A549 (cell line): Measurements from ENCODE around the gene SMARCD1. TPM values are rescaled to one million over a fixed set of nuclear protein-coding genes. Genes with fewer than 3 reads are reported as not detected.

Source experiments
- ATAC-seq, 2 experiments: fragments of 200-7000 bp in 1 of 2; fragments of >200 bp in 1 of 2; cut with Nextera tagmentation in 1 of 2; cut with Tn5 transposase in 1 of 2; 3 replicates each; pipeline versions ENCODE4 v1.8.0 to v1.9.1; 2018 to 2020; ENCODE audit warnings: mild to moderate bottlenecking in 1 of 2, moderate library complexity in 1 of 2
- CTCF ChIA-PET: fragments of 300-600 bp; sonication (Branson Sonifier 250); formaldehyde crosslinking; extraction: SDS; loops from one replicate; lab custom pipeline; 2021; ENCODE audit warnings: antibody characterized with exemption, inconsistent platforms; lab: Yijun Ruan, JAX
- POLR2A ChIA-PET: fragments of 350-600 bp; formaldehyde crosslinking; extraction: SDS; loops from one replicate; lab custom pipeline; 2021; ENCODE audit warnings: antibody characterized with exemption, inconsistent platforms; lab: Yijun Ruan, JAX
- DNase-seq, 2 experiments: peaks; one replicate each; pipeline versions ENCODE4 v3.0.0 to v3.0.0-alpha.2; 2011 to 2016; ENCODE audit warnings: low read depth in 1 of 2, low spot score in 1 of 2
- FAIRE-seq: peaks from 2 replicates; lab custom pipeline; 2011; peaks lifted over from hg19 to GRCh38; lab: Jason Lieb, UNC
- H3K27ac ChIP-seq, 2 experiments: fragments of >200 bp; sonication (Bioruptor Twin); formaldehyde crosslinking; 3 replicates each; pipeline ENCODE4 v1.5.1; 2016 to 2017
- H3K4me1 ChIP-seq: fragments of >200 bp; sonication (Bioruptor Twin); formaldehyde crosslinking; 3 replicates; pipeline ENCODE4 v1.6.1; 2016
- H3K4me2 ChIP-seq: fragments of >200 bp; sonication (Bioruptor Twin); formaldehyde crosslinking; 3 replicates; pipeline ENCODE4 v1.6.1; 2016
- H3K4me3 ChIP-seq: fragments of >200 bp; sonication (Bioruptor Twin); formaldehyde crosslinking; 3 replicates; pipeline ENCODE4 v1.5.1; 2016
- H3K9me3 ChIP-seq: fragments of >200 bp; sonication (Bioruptor Twin); formaldehyde crosslinking; 3 replicates; pipeline ENCODE4 v1.6.1; 2016
- ATOH8 ChIP-seq: fragments of 250-450 bp; sonication (Bioruptor Pico); IDR thresholded peaks from 2 replicates; pipeline ENCODE4 v1.5.0; 2020; ENCODE audit warnings: low read depth, mild to moderate bottlenecking, moderate library complexity
- BCL3 ChIP-seq: fragments of >200 bp; sonication (Bioruptor Twin); formaldehyde crosslinking; IDR thresholded peaks from 3 replicates; pipeline ENCODE4 v1.6.1; 2016
- CHD2 ChIP-seq: fragments of 150-350 bp; IDR thresholded peaks from 2 replicates; pipeline ENCODE4 v1.6.1; 2014; ENCODE audit warnings: low read length; ENCODE audit not compliant: partially characterized antibody
- E2F6 ChIP-seq: IDR thresholded peaks from 2 replicates; pipeline ENCODE4 v1.6.1; 2012; ENCODE audit warnings: low read depth, borderline replicate concordance
- EP300 ChIP-seq, 2 experiments: fragments of >200 bp; sonication (Bioruptor Twin); formaldehyde crosslinking; IDR thresholded peaks; 2 replicates in 1 of 2; 3 replicates in 1 of 2; pipeline ENCODE4 v1.6.1; 2016 to 2017
- FOSB ChIP-seq: fragments of 250-450 bp; sonication (Bioruptor Pico); IDR thresholded peaks from 2 replicates; pipeline ENCODE4 v1.5.0; 2020; ENCODE audit warnings: mild to moderate bottlenecking, moderate library complexity
- FOSL2 ChIP-seq, 2 experiments: fragments of 450-650 bp in 1 of 2; fragments of >200 bp in 1 of 2; sonication (Bioruptor Twin) in 1 of 2; formaldehyde crosslinking; IDR thresholded peaks; 2 replicates each; pipeline versions ENCODE4 v1.5.0 to v1.6.1; 2016 to 2020; ENCODE audit warnings: mild to moderate bottlenecking in 1 of 2, moderate library complexity in 1 of 2
- FOXS1 ChIP-seq: fragments of 250-450 bp; sonication (Bioruptor Pico); IDR thresholded peaks from 2 replicates; pipeline ENCODE4 v1.5.0; 2020; ENCODE audit warnings: mild to moderate bottlenecking, moderate library complexity
- GATA3 ChIP-seq: IDR thresholded peaks from 2 replicates; pipeline ENCODE4 v1.6.1; 2012; ENCODE audit warnings: borderline replicate concordance
- HDAC2 ChIP-seq: fragments of 200-600 bp; sonication (generic); IDR thresholded peaks from 2 replicates; pipeline ENCODE4 v1.6.1; 2016
- HES2 ChIP-seq: fragments of >200 bp; sonication (Bioruptor Twin); formaldehyde crosslinking; IDR thresholded peaks from 2 replicates; pipeline ENCODE4 v1.6.1; 2016
- JUNB ChIP-seq: fragments of >200 bp; sonication (Bioruptor Twin); formaldehyde crosslinking; IDR thresholded peaks from 2 replicates; pipeline ENCODE4 v1.6.1; 2016
- MAFK ChIP-seq: fragments of 450-650 bp; IDR thresholded peaks from 2 replicates; pipeline ENCODE4 v1.6.1; 2014; ENCODE audit not compliant: partially characterized antibody
- MAX ChIP-seq: IDR thresholded peaks from 2 replicates; pipeline ENCODE4 v1.6.1; 2012
- PBX3 ChIP-seq: IDR thresholded peaks from 2 replicates; pipeline ENCODE4 v1.6.1; 2012
- POLR2A ChIP-seq: IDR thresholded peaks from 2 replicates; pipeline ENCODE4 v1.6.1; 2012; ENCODE audit warnings: mild to moderate bottlenecking, low read length
- POLR2AphosphoS2 ChIP-seq: conservative IDR thresholded peaks from 2 replicates; pipeline ENCODE4 v1.6.1; 2012; ENCODE audit warnings: low read length, improper control_type of control experiment, inconsistent platforms
- RAD21 ChIP-seq, 2 experiments: fragments of >200 bp in 1 of 2; sonication (Bioruptor Twin) in 1 of 2; formaldehyde crosslinking in 1 of 2; IDR thresholded peaks in 1 of 2; conservative IDR thresholded peaks in 1 of 2; 2 replicates in 1 of 2; 3 replicates in 1 of 2; pipeline ENCODE4 v1.6.1; 2012 to 2018; ENCODE audit warnings: inconsistent platforms in 1 of 2
- RCOR1 ChIP-seq: fragments of 150-350 bp; IDR thresholded peaks from 2 replicates; pipeline ENCODE4 v1.6.1; 2014; ENCODE audit warnings: antibody characterized with exemption, low read length, low read depth
- REST ChIP-seq: fragments of 200-600 bp; sonication (generic); IDR thresholded peaks from 2 replicates; pipeline ENCODE4 v1.6.1; 2016; ENCODE audit warnings: antibody characterized with exemption, mild to moderate bottlenecking, moderate library complexity
- SMC3 ChIP-seq: fragments of >200 bp; sonication (Bioruptor Twin); formaldehyde crosslinking; IDR thresholded peaks from 3 replicates; pipeline ENCODE4 v1.6.1; 2018; ENCODE audit warnings: inconsistent platforms
- TFCP2L1 ChIP-seq: fragments of 250-450 bp; sonication (Bioruptor Pico); IDR thresholded peaks from 2 replicates; pipeline ENCODE4 v1.5.0; 2021; ENCODE audit warnings: mild to moderate bottlenecking
- TP53 ChIP-seq: fragments of 250-450 bp; sonication (Bioruptor Pico); IDR thresholded peaks from 2 replicates; pipeline ENCODE4 v1.5.0; 2021; ENCODE audit warnings: mild to moderate bottlenecking, moderate library complexity
- ZC3H11A ChIP-seq: fragments of 450-650 bp; IDR thresholded peaks from 2 replicates; pipeline ENCODE4 v1.6.1; 2014; ENCODE audit warnings: antibody characterized with exemption, mild to moderate bottlenecking
- ZNF302 ChIP-seq: fragments of 250-450 bp; sonication (Bioruptor Pico); IDR thresholded peaks from 2 replicates; pipeline ENCODE4 v1.9.0; 2021; ENCODE audit warnings: inconsistent platforms, mild to moderate bottlenecking, moderate library complexity
- WGBS: methylation state at CpG from one replicate; pipeline ENCODE4 v1.1.6; 2017; ENCODE audit errors: missing lambda C conversion rate; 5-methylcytosine and 5-hydroxymethylcytosine counted together
- polyA plus RNA-seq, 4 experiments: library from polyadenylated mRNA; depleted of rRNA in 3 of 4; stranded (reverse); fragments of >200 nt; fragmentation: RNase III in 1 of 4; extraction: RNeasy Plus Mini Kit Qiagen cat#74134 plus additional on column Dnase treatment in 1 of 4; gene quantifications; 2 replicates in 3 of 4; 3 replicates in 1 of 4; pipeline ENCODE4 v1.2.3, GENCODE V29; 2011 to 2017

The SMARCD1 gene
- polyA plus RNA-seq, 2 of the 4 experiments (the other 2 are of a cell fraction): 62.5 to 80.7 TPM

- TF ChIP-seq PBX3: no peak
- no peak for TF ChIP-seq ZNF302 (CRISPR knock-in tag)
- TF ChIP-seq JUNB: no peak
These were observed 25.6 kb upstream of the SMARCD1 start (continued) for GRCh38 chr12:50059440-50060119.

GRCh38 chr12:50060120-50060468 lies 25.0 kb upstream of the SMARCD1 start:
- POLR2A ChIA-PET: no interaction called here

GRCh38 chr12:50061171-50061570 lies 24.0 kb upstream of the SMARCD1 start:
- DNase-seq (no peak), FAIRE-seq (no peak), ATAC-seq (no peak)
- CTCF ChIA-PET: interaction anchor here (1.0 to 33.6 kb wide), 7 partner anchors 10 to 194 kb away, joined by 3 to 708 read pairs (median 20); partner anchors contain the start of genes AQP5 and AQP6
- H3K27ac ChIP-seq: no peak overlapping the region
- H3K9me3 ChIP-seq: no peaks in the 10 kb centered on the region
- H3K4me3 ChIP-seq: no peak overlapping the region
- POLR2A ChIA-PET: no interaction called here
- H3K4me1 ChIP-seq: peaks cover 15% of the 10 kb centered on the region
- H3K4me2 ChIP-seq: no peak overlapping the region
- 84% methylated on average over 2 of the region's 2 CpGs for WGBS
- TF ChIP-seq RAD21 (conservative IDR thresholded peaks at IDR 0.05 in 1 of 2, IDR thresholded peaks at IDR 0.05 in 1 of 2) (no peak), TFCP2L1 (CRISPR knock-in tag) (no peak), CHD2 (no peak), RCOR1 (no peak), POLR2A (no peak), FOSL2 (IDR thresholded peaks at IDR 0.05) (no peak), FOSL2 (CRISPR knock-in tag; IDR thresholded peaks at IDR 0.05) (no peak), FOXS1 (CRISPR knock-in tag) (no peak), HES2 (no peak), MAX (no peak), MAFK (no peak), GATA3 (no peak), REST (no peak), ZC3H11A (no peak), POLR2AphosphoS2 (no peak), SMC3 (no peak), E2F6 (no peak), HDAC2 (no peak), EP300 (IDR thresholded peaks at IDR 0.05) (no peak), BCL3 (no peak)

More at GRCh38 chr12:50060120-50060468, 25.0 kb upstream of the SMARCD1 start:
- ATAC-seq (no peak), FAIRE-seq (no peak), DNase-seq (no peak)
- Histone ChIP-seq H3K4me3 (no peak overlapping the region), H3K9me3 (no peaks in the 10 kb centered on the region), H3K4me2 (no peak overlapping the region), H3K4me1 (peaks cover 18% of the 10 kb centered on the region), H3K27ac (no peak overlapping the region)
- CTCF ChIA-PET: interaction anchor here (1.4 to 33.6 kb wide), 7 partner anchors 10 to 255 kb away, joined by 3 to 708 read pairs (median 5); partner anchors contain the start of genes AQP5, AQP6 and COX14
- WGBS: 73% methylated on average over 4 of the region's 4 CpGs
- TF ChIP-seq FOSB (CRISPR knock-in tag) (no peak), EP300 (IDR thresholded peaks at IDR 0.05) (no peak), ATOH8 (CRISPR knock-in tag) (no peak), TP53 (CRISPR knock-in tag) (no peak), HES2 (no peak)
